Measurements from ENCODE around the gene TBL1X. TPM values are rescaled to one million over a fixed set of nuclear protein-coding genes. Genes with fewer than 3 reads are reported as not detected.

The TBL1X gene
- total and polyA plus RNA-seq, 2 donors (not counting 3 experiments of a cell fraction or from before 2014, with no cell fraction given) = 8.7 to 25.3 TPM

GRCh38 chrX:9471571-9471985 is 6.7 kb downstream of the TBL1X start:
- FAIRE-seq (no peak), DNase-seq (ENCODE audit: low read depth, low spot score) (no peak)
- Histone ChIP-seq H3K27me3 (ENCODE audit: control insufficient read depth in 2 of 2, insufficient read depth in 2 of 2, low read length in 2 of 2) (no peaks in the 10 kb centered on the region), H3K4me2 (ENCODE audit: insufficient read depth, low read length) (no peak overlapping the region), H3K79me2 (ENCODE audit: control insufficient read depth, insufficient read depth, low read length) (peaks cover 49% of the 10 kb centered on the region), H4K20me1 (replicated peaks; ENCODE audit: control insufficient read depth, extremely low read depth, insufficient read depth, low read length) (no peaks in the 10 kb centered on the region), H3K36me3 (ENCODE audit: control insufficient read depth in 2 of 2, extremely low read depth in 1 of 2, insufficient read depth in 2 of 2, low read length in 2 of 2) (no peaks in the 10 kb centered on the region), H3K4me1 (ENCODE audit: control insufficient read depth, extremely low read depth, insufficient read depth, low read length) (peaks cover 3% of the 10 kb centered on the region), H3K9ac (replicated peaks; ENCODE audit: extremely low read depth, insufficient read depth, low read length) (no peak overlapping the region), H2AFZ (ENCODE audit: low read depth, low read length) (no peak overlapping the region), H3K4me3 (replicated peaks in 1 of 3; ENCODE audit: insufficient read depth in 1 of 3, low read depth in 1 of 3, low read length in 3 of 3) (no peak overlapping the region), H3K9me1 (replicated peaks; ENCODE audit: control insufficient read depth, extremely low read depth, insufficient read depth, low read length) (no peaks in the 10 kb centered on the region), H3K9me3 (replicated peaks; ENCODE audit: control insufficient read depth, insufficient read depth, low read length) (no peaks in the 10 kb centered on the region), H3K27ac (ENCODE audit: insufficient read depth, low read depth, low read length) (no peak overlapping the region)
- ChIA-PET CTCF (no interaction called here), POLR2A (no interaction called here)
- dilution Hi-C loops (cut with MboI; ENCODE audit: extremely low pct_ligation_motif_present, low sequenced_read_pairs) = no loop called here
- no peak for TF ChIP-seq POLR2AphosphoS5 (IDR thresholded peaks at IDR 0.05; ENCODE audit: insufficient read depth, low read depth, low read length)
- TF ChIP-seq MAX (IDR thresholded peaks at IDR 0.05; ENCODE audit: insufficient read depth, insufficient read length) = no peak
- TF ChIP-seq GATA2 (IDR thresholded peaks at IDR 0.05; ENCODE audit: insufficient read depth, insufficient read length, low read depth, low read length) = no peak
- no peak for TF ChIP-seq JUN (IDR thresholded peaks at IDR 0.05; ENCODE audit: borderline replicate concordance, insufficient read depth, insufficient read length, low read depth)
- no peak for TF ChIP-seq CTCF (IDR thresholded peaks at IDR 0.05; ENCODE audit: extremely low read depth in 1 of 2, insufficient read depth in 1 of 2, low read depth in 1 of 2, low read length in 2 of 2)
- no peak for TF ChIP-seq EZH2 (IDR thresholded peaks at IDR 0.05; ENCODE audit: borderline replicate concordance, low read depth, low read length, severe bottlenecking)
- no peak for TF ChIP-seq FOS (IDR thresholded peaks at IDR 0.05; ENCODE audit: borderline replicate concordance, insufficient read depth, low read length)
- TF ChIP-seq MYC (IDR thresholded peaks at IDR 0.05; ENCODE audit: low read depth, low read length) = no peak
- no peak for TF ChIP-seq POLR2A (IDR thresholded peaks at IDR 0.05; ENCODE audit: low read depth, low read length)
- intact Hi-C loops (cut with micrococcal nuclease) = no loop called here
- no TSS peak for BruUV-seq (replicated peaks)

Measured in endothelial cell of umbilical vein (primary cell).